ENCODE results near the gene UBE2E3.

DNA sequence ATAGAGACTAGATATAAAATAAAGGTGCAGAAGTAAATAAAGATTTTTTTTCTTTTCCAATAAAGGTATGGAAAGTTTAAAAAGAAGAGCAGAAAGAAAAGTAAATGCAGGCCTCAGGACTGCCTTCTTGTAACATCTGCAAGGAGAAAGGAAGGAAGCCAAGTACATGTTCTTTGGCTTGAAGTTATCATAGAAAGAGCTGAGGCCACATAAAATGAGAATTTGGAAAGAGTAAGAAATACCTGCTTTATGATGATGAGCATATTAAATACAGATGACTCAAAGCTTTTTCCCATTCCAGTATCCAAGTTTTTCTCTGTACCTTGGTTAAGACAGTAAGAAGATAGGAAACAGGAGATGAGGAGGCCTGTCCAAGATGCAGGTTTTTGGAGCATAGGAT is 25.3 kb upstream of the UBE2E3 start:
- TF ChIP-seq, protein P1, sequence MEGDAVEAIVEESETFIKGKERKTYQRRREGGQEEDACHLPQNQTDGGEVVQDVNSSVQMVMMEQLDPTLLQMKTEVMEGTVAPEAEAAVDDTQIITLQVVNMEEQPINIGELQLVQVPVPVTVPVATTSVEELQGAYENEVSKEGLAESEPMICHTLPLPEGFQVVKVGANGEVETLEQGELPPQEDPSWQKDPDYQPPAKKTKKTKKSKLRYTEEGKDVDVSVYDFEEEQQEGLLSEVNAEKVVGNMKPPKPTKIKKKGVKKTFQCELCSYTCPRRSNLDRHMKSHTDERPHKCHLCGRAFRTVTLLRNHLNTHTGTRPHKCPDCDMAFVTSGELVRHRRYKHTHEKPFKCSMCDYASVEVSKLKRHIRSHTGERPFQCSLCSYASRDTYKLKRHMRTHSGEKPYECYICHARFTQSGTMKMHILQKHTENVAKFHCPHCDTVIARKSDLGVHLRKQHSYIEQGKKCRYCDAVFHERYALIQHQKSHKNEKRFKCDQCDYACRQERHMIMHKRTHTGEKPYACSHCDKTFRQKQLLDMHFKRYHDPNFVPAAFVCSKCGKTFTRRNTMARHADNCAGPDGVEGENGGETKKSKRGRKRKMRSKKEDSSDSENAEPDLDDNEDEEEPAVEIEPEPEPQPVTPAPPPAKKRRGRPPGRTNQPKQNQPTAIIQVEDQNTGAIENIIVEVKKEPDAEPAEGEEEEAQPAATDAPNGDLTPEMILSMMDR (conservative IDR thresholded peaks at IDR 0.05; ENCODE audit: low read length), result no peak
- TF ChIP-seq EZH2phosphoT487 (IDR thresholded peaks at IDR 0.05; ENCODE audit: borderline replicate concordance), result no peak

All from Loucy (cell line).